ENCODE measurements around the gene MARK3.

DNA sequence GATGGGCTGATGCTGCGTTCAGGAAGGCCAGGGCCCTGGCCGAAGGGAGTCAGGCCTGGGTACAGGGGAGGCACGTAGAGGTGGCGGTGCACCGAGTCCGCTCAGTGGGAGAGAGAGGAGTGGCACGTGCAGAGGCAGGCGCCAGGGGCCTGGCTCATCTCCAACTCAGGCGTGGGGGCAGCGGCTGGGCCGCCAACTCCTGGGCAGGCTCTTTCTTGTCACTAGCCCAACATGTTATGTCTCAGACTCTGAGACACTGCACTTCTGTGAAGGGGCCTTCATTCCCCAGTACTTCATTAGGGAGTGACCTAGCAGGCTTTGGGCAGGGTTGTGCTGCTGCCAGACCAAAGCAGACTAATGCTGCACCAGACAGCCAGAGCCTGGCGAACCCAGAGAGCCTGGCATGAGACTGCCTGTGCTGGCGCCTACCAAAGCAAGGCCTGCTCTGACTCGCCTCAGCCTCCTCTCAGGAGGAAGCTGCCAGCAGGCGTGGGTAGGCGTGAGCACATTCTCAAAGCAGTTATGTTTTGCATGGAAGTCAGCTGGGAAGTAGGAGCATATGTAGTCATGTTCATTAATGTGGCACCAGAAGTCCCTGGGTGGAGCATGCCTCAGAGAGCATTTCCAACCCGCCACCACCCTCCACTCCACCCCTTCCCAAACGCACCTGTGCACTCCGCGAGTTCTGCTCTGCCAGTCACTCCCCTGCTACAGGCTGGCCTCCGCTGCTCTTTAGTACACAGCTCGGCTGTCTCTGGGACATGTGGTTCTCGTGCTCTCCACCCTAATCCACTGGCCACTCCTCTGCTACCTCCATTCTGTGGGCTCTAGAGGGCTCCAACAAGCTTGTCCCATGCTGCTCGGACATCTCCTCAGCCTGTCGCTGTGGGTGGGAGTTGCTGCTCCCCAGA is 127.7 kb downstream of the MARK3 start:
- no peak for TF ChIP-seq POLR2A (IDR thresholded peaks at IDR 0.05)
- TF ChIP-seq, protein P1, sequence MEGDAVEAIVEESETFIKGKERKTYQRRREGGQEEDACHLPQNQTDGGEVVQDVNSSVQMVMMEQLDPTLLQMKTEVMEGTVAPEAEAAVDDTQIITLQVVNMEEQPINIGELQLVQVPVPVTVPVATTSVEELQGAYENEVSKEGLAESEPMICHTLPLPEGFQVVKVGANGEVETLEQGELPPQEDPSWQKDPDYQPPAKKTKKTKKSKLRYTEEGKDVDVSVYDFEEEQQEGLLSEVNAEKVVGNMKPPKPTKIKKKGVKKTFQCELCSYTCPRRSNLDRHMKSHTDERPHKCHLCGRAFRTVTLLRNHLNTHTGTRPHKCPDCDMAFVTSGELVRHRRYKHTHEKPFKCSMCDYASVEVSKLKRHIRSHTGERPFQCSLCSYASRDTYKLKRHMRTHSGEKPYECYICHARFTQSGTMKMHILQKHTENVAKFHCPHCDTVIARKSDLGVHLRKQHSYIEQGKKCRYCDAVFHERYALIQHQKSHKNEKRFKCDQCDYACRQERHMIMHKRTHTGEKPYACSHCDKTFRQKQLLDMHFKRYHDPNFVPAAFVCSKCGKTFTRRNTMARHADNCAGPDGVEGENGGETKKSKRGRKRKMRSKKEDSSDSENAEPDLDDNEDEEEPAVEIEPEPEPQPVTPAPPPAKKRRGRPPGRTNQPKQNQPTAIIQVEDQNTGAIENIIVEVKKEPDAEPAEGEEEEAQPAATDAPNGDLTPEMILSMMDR (IDR thresholded peaks at IDR 0.05): no peak

Data from lower leg skin (tissue), 3 donors.